IPS-NIHi7 (cell line): ENCODE data around the gene PLXNB2.

Experiments used
- DNase-seq: peaks from one replicate; pipeline ENCODE4 v3.0.0; 2012; ENCODE audit warnings: mixed read lengths; ENCODE audit errors: extremely low spot score

PLXNB2 gene

GRCh38 chr22:50312371-50312770, 4.9 kb upstream of the PLXNB2 start:
- DNase-seq = no peak

- DNase-seq = no peak
These were observed 4.3 kb upstream of the PLXNB2 start for GRCh38 chr22:50311606-50312351.

GRCh38 chr22:50310949-50311444, 3.6 kb upstream of the PLXNB2 start:
- no peak for DNase-seq

- DNase-seq = no peak
These were observed 2.7 kb upstream of the PLXNB2 start for GRCh38 chr22:50310031-50310722.

- DNase-seq = no peak
These were observed 2.1 kb upstream of the PLXNB2 start for GRCh38 chr22:50309601-50309991.

GRCh38 chr22:50308986-50309600, 1.6 kb upstream of the PLXNB2 start:
- DNase-seq = no peak

GRCh38 chr22:50308597-50308935, 1.1 kb upstream of the PLXNB2 start:
- no peak for DNase-seq

GRCh38 chr22:50307890-50308596, 597 bp upstream of the PLXNB2 start:
- no peak for DNase-seq

- DNase-seq = no peak
These were observed 1.4 kb downstream of the PLXNB2 start for GRCh38 chr22:50305923-50306566.

GRCh38 chr22:50305393-50305922, 2.0 kb downstream of the PLXNB2 start:
- no peak for DNase-seq

GRCh38 chr22:50304528-50305392, 2.7 kb downstream of the PLXNB2 start:
- DNase-seq = no peak

GRCh38 chr22:50303848-50304527, 3.5 kb downstream of the PLXNB2 start:
- peak; percentile 68 for DNase-seq

GRCh38 chr22:50303515-50303847, 4.0 kb downstream of the PLXNB2 start:
- DNase-seq = no peak

- no peak for DNase-seq
These were observed 4.9 kb downstream of the PLXNB2 start for GRCh38 chr22:50302564-50302963.

GRCh38 chr22:50302041-50302541, 5.4 kb downstream of the PLXNB2 start:
- no peak for DNase-seq

- DNase-seq = no peak
These were observed 5.9 kb downstream of the PLXNB2 start for GRCh38 chr22:50301581-50301991.

- no peak for DNase-seq
These were observed 6.7 kb downstream of the PLXNB2 start for GRCh38 chr22:50300620-50301257.

GRCh38 chr22:50299785-50300619, 7.4 kb downstream of the PLXNB2 start:
- DNase-seq = peak; percentile 87
